Muscle layer of duodenum (tissue), 2 donors: ENCODE results near the gene COL15A1.

Experiments
- H3K27ac ChIP-seq: one replicate; pipeline ENCODE4 v1.7.0; 2013; ENCODE audit warnings: mild to moderate bottlenecking, low read length
- H3K27me3 ChIP-seq: one replicate; pipeline ENCODE4 v1.7.0; 2013; ENCODE audit warnings: low read depth, mild to moderate bottlenecking, control low read depth, low read length
- H3K36me3 ChIP-seq, 2 donors: one replicate each; pipeline ENCODE4 v1.7.0; 2013; ENCODE audit warnings: low read length in 2 of 2, control low read depth in 1 of 2, mild to moderate bottlenecking in 1 of 2; ENCODE audit not compliant: insufficient read depth in 2 of 2, control insufficient read depth in 1 of 2
- H3K4me1 ChIP-seq, 2 donors: one replicate each; pipeline ENCODE4 v1.7.0; 2013; ENCODE audit warnings: low read length in 2 of 2, mild to moderate bottlenecking in 2 of 2, control low read depth in 1 of 2, moderate library complexity in 1 of 2; ENCODE audit not compliant: insufficient read depth in 2 of 2, control insufficient read depth in 1 of 2
- H3K4me3 ChIP-seq, 2 donors: one replicate each; pipeline ENCODE4 v1.7.0; 2013; ENCODE audit warnings: low read length in 2 of 2, low read depth in 1 of 2, mild to moderate bottlenecking in 1 of 2
- H3K9me3 ChIP-seq, 2 donors: one replicate each; pipeline ENCODE4 v1.7.0; 2013; ENCODE audit warnings: low read length in 2 of 2, control low read depth in 1 of 2, mild to moderate bottlenecking in 1 of 2; ENCODE audit not compliant: control insufficient read depth in 1 of 2
- donor health status: healthy.

The COL15A1 gene

GRCh38 chr9:98916660-98917059, 27.0 kb upstream of the COL15A1 start:
- Histone ChIP-seq H3K27ac (no peak overlapping the region), H3K4me1 (peaks cover 3 to 18% of the 10 kb centered on the region in 2 donors), H3K27me3 (no peaks in the 10 kb centered on the region), H3K9me3 (no peaks in the 10 kb centered on the region), H3K36me3 (no peaks in the 10 kb centered on the region), H3K4me3 (no peak overlapping the region)

- H3K36me3 ChIP-seq, result no peaks in the 10 kb centered on the region
- H3K27me3 ChIP-seq, result no peaks in the 10 kb centered on the region
- no peak overlapping the region for H3K27ac ChIP-seq
- H3K4me1 ChIP-seq, result peaks cover 3 to 23% of the 10 kb centered on the region in 2 donors
- H3K4me3 ChIP-seq, result no peak overlapping the region
- no peaks in the 10 kb centered on the region for H3K9me3 ChIP-seq
Measured at GRCh38 chr9:98917746-98918487, 25.8 kb upstream of the COL15A1 start.

- H3K4me3 ChIP-seq, result no peak overlapping the region
- peaks cover 0 to 19% of the 10 kb centered on the region in 2 donors for H3K4me1 ChIP-seq
- no peaks in the 10 kb centered on the region for H3K9me3 ChIP-seq
Measured at GRCh38 chr9:98921732-98922131, 22.0 kb upstream of the COL15A1 start.

GRCh38 chr9:98922721-98923435, 20.8 kb upstream of the COL15A1 start:
- no peaks in the 10 kb centered on the region for H3K27me3 ChIP-seq
- peaks cover 0 to 10% of the 10 kb centered on the region in 2 donors for H3K4me1 ChIP-seq
- H3K36me3 ChIP-seq, result no peaks in the 10 kb centered on the region
- no peak overlapping the region for H3K27ac ChIP-seq
- no peak overlapping the region for H3K4me3 ChIP-seq
- no peaks in the 10 kb centered on the region for H3K9me3 ChIP-seq

More at GRCh38 chr9:98921732-98922131, 22.0 kb upstream of the COL15A1 start:
- no peaks in the 10 kb centered on the region for H3K36me3 ChIP-seq
- H3K27ac ChIP-seq, result no peak overlapping the region
- no peaks in the 10 kb centered on the region for H3K27me3 ChIP-seq

- H3K9me3 ChIP-seq, result no peaks in the 10 kb centered on the region
- H3K4me3 ChIP-seq, result no peak overlapping the region
- peaks cover 0 to 5% of the 10 kb centered on the region in 2 donors for H3K4me1 ChIP-seq
- no peaks in the 10 kb centered on the region for H3K27me3 ChIP-seq
- H3K27ac ChIP-seq, result no peak overlapping the region
- H3K36me3 ChIP-seq, result no peaks in the 10 kb centered on the region
Measured at GRCh38 chr9:98923451-98924123, 20.1 kb upstream of the COL15A1 start.

- Histone ChIP-seq H3K27me3 (no peaks in the 10 kb centered on the region), H3K4me1 (peaks cover 0 to 5% of the 10 kb centered on the region in 2 donors), H3K4me3 (no peak overlapping the region), H3K36me3 (no peaks in the 10 kb centered on the region), H3K27ac (no peak overlapping the region), H3K9me3 (no peaks in the 10 kb centered on the region)
Measured at GRCh38 chr9:98924946-98925820, 18.5 kb upstream of the COL15A1 start.

GRCh38 chr9:98925956-98926355, 17.8 kb upstream of the COL15A1 start:
- no peak overlapping the region for H3K4me3 ChIP-seq
- no peaks in the 10 kb centered on the region for H3K27me3 ChIP-seq
- H3K36me3 ChIP-seq, result no peaks in the 10 kb centered on the region
- peaks cover 0 to 5% of the 10 kb centered on the region in 2 donors for H3K4me1 ChIP-seq
- H3K9me3 ChIP-seq, result no peaks in the 10 kb centered on the region
- no peak overlapping the region for H3K27ac ChIP-seq

- Histone ChIP-seq H3K4me1 (peaks cover 0 to 2% of the 10 kb centered on the region in 2 donors), H3K4me3 (no peak overlapping the region), H3K36me3 (no peaks in the 10 kb centered on the region), H3K27me3 (no peaks in the 10 kb centered on the region), H3K27ac (no peak overlapping the region), H3K9me3 (no peaks in the 10 kb centered on the region)
Measured at GRCh38 chr9:98927724-98928123, 16.0 kb upstream of the COL15A1 start.

- Histone ChIP-seq H3K4me1 (no peaks in the 10 kb centered on the region), H3K36me3 (no peaks in the 10 kb centered on the region), H3K9me3 (no peaks in the 10 kb centered on the region), H3K4me3 (no peak overlapping the region), H3K27me3 (no peaks in the 10 kb centered on the region), H3K27ac (no peak overlapping the region)
Measured at GRCh38 chr9:98929071-98929470, 14.6 kb upstream of the COL15A1 start.

- Histone ChIP-seq H3K27ac (no peak overlapping the region), H3K4me3 (no peak overlapping the region), H3K27me3 (no peaks in the 10 kb centered on the region), H3K9me3 (no peaks in the 10 kb centered on the region), H3K36me3 (no peaks in the 10 kb centered on the region), H3K4me1 (no peaks in the 10 kb centered on the region)
Measured at GRCh38 chr9:98929895-98930341, 13.8 kb upstream of the COL15A1 start.
